ENCODE data around the gene TSPEAR.

Gene TSPEAR

DNA sequence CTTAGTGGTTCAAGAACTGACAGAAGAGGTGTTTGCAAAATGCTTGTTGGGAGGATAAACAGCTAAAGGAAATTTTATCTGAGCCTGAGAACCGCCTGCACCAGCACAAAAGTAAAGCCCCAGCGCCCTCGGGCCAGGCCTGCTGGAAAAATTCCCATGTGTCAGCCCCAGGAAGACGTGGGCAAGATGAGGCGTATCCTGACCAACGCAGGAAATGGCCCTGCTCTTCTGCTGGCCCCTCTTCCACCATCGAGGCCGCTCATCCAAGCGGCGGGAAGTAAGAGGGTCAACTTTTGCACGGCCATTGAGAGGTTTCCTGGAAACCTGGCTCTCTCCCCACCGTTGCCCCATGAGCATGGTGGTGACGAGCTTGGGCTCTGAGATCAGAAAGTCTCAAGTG is 216.4 kb downstream of the TSPEAR start:
- no peak overlapping the region for H3K4me3 ChIP-seq (ENCODE audit: low read length)
- TF ChIP-seq ZNF274 (IDR thresholded peaks at IDR 0.05; ENCODE audit: low read depth, low read length), result no peak

DNA sequence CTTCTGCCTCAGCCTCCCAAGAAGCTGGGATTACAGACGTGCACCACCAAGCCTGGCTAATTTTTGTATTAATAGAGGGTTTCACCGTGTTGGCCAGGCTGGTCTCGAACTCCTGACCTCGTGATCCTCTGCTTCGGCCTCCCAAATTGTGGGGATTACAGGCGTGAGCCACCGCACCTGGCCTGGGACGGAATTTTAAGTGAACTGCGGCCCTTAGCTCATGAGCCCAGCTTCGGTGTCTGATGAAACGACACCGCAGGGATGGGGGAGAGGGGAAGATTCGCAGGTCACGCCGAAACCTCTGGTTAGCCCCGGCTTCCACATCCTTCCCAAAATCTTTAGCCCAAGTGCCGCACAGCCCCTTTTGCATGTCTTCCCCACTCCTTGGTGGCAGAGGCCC is 217.0 kb downstream of the TSPEAR start:
- no peak for TF ChIP-seq ZNF274 (IDR thresholded peaks at IDR 0.05; ENCODE audit: low read depth, low read length)
- H3K4me3 ChIP-seq (ENCODE audit: low read length), result no peak overlapping the region

DNA sequence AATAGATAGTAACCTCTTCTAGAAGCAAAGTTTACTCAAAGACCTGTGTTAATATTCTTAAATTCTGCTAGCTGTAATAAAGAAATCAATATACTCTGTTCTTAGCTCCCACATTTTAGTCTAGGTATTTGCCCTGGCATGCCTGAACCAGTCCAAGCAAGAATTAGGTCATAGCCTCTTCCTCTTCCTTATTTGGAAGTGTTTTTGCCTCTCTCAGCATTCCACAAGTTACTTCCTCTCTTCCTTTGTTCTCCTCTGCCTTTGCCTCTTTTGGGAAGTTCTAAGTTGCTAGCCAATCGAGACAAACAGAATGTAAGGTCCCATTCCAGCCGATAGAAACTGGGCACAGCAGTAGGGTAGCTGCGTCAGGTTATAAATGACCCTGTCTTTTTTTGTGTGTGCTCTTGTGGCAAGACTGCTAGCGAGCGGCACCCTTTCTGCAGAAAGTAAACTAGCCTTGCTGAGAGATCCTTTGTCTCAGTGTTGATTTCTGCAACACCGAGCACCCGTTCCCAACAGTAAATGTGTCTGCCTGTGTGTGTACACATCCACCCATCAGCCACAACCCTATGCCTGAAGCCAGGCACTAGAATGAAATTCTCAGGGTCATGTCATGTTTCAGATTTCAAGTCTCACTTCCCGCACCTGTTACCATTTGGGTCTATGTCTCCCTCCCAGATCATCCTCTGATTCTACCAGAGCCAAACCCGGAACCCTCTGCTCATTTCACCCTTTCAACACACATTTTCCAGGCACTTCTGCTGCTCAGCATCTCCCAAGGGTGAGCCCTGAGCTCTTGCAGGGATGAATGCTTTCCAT is 218.6 kb downstream of the TSPEAR start:
- no peak for TF ChIP-seq ZNF274 (IDR thresholded peaks at IDR 0.05; ENCODE audit: low read depth, low read length)
- no peak overlapping the region for H3K4me3 ChIP-seq (ENCODE audit: low read length)

DNA sequence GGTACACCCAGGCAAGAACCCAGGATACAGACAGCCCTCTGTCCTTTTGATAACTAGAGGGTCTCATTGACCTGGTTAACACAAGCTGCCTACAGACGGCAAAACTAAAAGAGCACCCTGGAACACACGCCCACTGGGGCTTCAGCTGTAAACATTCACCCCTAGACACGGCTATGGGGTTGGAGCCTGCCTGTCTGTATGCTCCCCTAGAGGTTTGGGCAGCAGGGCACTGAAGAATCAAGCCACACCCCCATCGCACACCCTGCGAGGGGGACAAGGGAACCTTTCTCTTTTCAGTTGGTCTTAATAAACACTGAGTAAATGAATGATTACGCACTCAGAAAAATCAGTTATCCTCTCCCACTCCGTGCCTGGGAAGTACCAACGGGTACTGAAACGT is 220.6 kb downstream of the TSPEAR start:
- H3K4me3 ChIP-seq (ENCODE audit: low read length), result no peak overlapping the region
- TF ChIP-seq ZNF274 (IDR thresholded peaks at IDR 0.05; ENCODE audit: low read depth, low read length), result no peak

DNA sequence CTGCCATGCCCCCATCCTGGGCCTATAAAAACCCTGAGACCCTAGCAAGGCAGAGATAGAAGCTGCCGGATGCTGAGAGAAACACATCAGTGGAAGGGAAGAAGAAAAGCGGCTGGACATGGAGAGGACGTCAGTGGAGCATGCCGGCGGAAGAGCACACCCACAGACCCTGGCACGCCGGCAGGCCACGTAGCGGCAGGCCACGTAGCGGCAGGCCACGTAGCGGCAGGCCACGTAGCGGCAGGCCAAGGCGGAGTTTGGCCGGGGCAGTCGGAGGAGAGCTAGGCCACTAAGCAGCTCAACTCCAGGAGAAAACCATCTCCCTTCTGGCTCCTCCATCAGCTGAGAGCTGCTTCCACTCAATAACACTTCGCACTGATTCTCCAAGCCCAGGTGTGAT is 221.0 kb downstream of the TSPEAR start:
- no peak for TF ChIP-seq ZNF274 (IDR thresholded peaks at IDR 0.05; ENCODE audit: low read depth, low read length)

DNA sequence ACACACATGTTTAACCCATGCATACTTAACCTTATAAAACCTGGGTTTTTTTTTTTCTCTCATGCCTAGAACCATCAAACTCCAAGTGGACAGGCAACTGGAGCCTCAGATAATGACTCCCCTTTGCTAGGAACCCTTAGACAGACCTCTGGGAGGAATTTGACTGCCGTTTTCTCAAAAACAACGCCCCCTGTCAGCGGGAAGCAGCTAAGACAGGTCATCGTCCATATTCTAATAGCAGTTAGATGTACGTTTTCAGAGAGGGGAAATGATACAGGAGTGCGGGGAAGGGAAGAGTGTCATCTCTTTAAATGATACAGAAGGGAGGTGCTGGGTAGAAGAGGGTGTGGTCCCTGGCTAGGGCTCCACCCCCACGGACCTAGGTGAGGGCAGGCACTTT is 221.4 kb downstream of the TSPEAR start:
- no peak overlapping the region for H3K4me3 ChIP-seq (ENCODE audit: low read length)
- no peak for TF ChIP-seq ZNF274 (IDR thresholded peaks at IDR 0.05; ENCODE audit: low read depth, low read length)

More for the DNA sequence above, 221.0 kb downstream of the TSPEAR start:
- H3K4me3 ChIP-seq (ENCODE audit: low read length), result no peak overlapping the region

DNA sequence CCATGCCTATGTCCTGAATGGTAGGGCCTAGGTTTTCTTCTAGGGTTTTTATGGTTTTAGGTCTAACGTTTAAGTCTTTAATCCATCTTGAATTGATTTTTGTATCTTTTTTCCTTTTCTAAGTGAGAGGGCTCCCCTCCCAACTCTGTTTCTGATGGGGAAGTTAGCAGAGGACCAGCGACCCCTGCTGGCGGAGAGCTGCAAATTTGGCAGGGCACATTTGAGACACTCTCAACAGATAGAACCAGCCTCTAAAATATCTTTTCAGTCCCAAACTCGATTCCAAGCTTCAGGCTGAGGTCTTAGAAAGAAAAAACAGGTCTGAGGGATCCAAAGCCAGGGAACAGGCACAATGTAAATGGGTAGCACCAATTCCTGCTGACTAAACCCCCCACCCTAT is 223.5 kb downstream of the TSPEAR start:
- H3K4me3 ChIP-seq (ENCODE audit: low read length), result no peak overlapping the region
- no peak for TF ChIP-seq ZNF274 (IDR thresholded peaks at IDR 0.05; ENCODE audit: low read depth, low read length)

DNA sequence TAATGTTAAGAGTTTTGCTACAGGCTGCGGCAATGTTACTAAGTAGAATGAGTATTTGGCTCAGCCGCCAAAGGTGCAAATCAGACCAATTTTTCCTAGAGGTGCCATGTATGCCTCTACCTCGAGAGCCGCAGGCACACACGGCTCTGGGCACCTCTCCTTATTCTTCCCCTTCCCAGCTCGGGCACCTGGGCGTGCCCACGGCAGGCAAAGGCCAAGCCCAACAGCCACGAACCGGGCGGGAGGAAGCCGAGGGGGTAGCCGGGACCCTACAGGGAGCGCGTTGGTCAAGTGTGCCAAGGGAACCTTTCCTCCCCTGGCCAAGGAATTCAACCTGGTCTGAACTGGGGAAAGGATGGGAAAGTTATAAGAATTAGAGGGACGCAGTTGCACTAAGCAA is 225.1 kb downstream of the TSPEAR start:
- no peak overlapping the region for H3K4me3 ChIP-seq (ENCODE audit: low read length)
- TF ChIP-seq ZNF274 (IDR thresholded peaks at IDR 0.05; ENCODE audit: low read depth, low read length), result no peak

DNA sequence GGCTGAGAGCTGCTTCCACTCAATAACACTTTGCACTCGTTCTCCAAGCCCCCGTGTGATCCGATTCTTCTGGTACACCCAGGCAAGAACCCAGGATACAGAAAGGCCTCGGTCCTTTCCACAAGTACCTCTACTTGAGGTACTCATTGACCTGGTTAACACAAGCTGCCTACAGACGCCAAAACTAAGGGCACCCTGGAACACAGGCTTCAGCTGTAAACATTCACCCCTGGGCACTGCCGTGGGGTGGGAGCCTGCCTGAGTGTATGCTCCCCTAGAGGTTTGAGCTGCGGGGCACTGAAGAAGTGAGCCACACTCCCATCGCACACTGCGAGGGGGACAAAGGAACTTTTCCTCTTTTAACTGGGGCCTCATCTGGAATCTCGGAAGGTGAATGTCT is 225.6 kb downstream of the TSPEAR start:
- H3K4me3 ChIP-seq (ENCODE audit: low read length), result no peak overlapping the region
- no peak for TF ChIP-seq ZNF274 (IDR thresholded peaks at IDR 0.05; ENCODE audit: low read depth, low read length)

DNA sequence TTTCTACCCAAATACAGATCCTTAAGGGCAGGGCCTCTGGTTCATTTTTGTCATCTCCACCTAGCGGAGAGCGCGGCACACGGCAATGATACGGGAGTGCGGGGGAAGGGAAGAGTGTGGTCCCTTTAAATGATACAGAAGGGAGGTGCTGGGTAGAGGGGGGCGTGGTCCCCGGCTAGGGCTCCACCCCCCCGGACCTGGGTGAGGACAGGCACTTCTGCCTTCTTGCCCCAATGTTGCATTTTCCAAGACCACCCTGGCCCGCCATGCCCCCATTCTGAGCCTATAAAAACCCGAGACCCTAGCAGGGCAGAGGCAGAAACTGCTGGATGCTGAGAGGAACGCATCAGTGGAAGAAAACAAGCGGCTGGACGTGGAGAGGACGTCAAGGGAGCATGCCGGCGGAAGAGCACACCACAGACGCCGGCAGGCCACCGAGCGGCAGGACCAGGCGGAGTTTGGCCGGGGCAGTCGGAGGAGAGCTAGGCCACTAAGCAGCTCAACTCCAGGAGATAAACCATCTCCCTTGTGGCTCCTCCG is 226.0 kb downstream of the TSPEAR start:
- no peak for TF ChIP-seq ZNF274 (IDR thresholded peaks at IDR 0.05; ENCODE audit: low read depth, low read length)
- no peak overlapping the region for H3K4me3 ChIP-seq (ENCODE audit: low read length)

DNA sequence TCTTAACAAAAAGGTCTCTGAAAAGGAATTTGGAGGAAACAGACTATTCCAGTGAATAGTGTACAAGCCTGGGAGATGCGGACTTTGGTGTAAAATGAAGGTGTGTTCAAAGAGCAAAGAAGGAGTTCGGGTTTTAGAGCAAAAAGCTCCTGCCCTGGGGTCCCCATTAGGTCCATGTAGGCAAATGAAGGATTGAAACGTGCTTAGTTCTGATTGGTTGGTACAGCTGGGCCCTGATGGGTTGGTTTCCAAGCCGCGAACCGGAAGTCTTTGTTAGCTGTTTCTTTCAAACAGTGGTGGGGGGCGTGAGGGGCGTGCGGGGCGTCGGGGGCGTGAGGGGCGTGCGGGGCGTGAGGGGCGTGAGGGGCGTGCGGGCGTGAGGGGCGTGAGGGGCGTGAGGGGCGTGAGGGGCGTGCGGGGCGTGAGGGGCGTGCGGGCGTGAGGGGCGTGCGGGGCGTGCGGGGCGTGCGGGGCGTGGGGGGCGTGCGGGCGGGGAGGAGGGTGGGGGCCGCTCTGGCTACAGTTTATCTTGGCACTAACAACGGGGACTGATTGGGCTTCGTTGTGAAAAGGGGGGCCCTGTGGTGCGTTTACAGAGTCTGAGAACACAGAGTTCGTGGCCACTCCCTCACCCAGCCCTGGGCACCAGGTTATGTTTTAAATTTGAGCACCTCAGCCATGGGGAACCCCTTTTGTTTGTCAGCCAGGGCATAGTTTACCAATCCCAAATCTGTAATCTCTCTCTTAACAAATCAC is 226.7 kb downstream of the TSPEAR start:
- H3K4me3 ChIP-seq (ENCODE audit: low read length), result no peak overlapping the region

DNA sequence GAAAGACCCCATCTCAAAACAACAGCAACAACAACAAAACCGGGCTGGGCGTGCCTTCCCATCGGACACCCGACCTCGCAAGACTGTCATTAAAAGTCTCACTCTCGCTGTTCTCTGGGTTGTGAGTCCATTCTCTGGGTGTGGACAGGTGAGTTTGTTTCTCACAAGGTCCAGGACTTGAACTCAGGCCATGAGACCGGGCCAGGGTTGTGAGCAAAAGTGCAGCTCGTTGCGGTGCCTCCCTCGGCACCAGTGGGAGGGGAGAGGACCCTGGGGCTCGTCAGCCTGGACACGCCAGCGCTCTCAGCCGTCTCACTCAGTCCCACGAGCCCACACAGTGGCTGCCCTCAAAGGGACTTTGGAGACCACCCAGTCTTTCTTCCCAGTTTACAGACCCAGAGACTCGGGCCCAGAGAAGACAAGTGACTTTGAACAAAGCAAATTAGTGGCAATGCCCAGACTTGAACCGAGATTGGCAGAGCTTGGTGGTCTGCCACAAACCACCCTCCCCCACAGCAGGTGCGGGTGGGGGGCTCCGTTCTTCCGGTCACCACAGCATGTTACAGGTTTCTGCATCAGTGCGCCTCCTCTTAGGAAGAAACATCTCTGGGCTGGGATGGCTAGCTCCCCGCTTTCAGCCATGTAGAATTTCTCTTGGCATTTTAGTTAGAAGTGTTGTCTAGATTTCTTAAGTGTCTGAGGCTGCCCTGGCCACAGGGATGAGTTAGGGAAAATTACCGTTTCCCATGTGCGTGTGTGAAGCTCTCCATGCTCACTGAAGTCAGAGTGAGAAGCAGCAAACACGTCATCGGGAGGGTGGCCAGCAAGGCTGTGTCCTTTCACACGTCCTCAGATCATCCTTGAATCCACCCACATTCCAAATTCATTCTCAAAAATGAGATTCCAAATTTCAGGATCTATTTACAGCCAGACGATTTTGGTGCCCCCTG is 227.8 kb downstream of the TSPEAR start:
- no peak overlapping the region for H3K4me3 ChIP-seq (ENCODE audit: low read length)
- no peak for TF ChIP-seq ZNF274 (IDR thresholded peaks at IDR 0.05; ENCODE audit: low read depth, low read length)

More for the DNA sequence above, 226.7 kb downstream of the TSPEAR start:
- TF ChIP-seq ZNF274 (IDR thresholded peaks at IDR 0.05; ENCODE audit: low read depth, low read length), result no peak

DNA sequence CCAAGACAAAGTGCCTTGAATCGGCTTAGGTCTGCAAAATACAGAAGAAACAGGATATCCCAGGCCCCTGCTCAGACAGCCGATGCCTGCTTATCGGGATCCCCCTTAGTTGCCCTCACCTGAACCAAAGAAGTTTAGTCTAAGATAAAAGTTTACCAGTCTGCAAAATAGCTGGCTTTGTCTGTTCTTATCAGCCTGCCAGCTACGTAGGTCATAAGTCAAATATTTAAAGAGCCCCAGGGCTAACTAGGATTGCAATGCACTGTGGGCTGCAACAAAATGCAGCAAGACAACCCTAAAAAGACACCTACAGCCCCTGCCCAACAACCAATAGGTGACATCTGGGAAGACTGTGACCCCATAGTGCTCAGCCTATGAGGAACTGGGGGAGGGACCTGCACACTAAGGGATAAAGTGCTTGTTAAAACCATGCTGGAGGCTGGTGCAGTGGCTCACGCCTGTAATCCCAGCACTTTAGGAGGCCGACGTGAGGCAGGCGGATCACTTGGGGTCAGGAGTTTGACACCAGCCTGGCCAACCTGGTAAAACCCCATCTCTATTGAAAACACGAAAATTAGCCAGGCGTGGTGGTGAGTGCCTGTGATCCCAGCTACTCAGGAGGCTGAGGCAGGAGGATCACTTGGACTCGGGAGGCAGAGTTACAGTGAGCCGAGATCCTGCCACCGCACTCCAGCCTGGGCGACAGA is 228.6 kb downstream of the TSPEAR start:
- H3K4me3 ChIP-seq (ENCODE audit: low read length), result no peak overlapping the region
- TF ChIP-seq ZNF274 (IDR thresholded peaks at IDR 0.05; ENCODE audit: low read depth, low read length), result no peak
